ENCODE results near the gene CHMP4B.
A peak's percentile ranks its signal among the peaks of the same experiment; 100 is the strongest.

CHMP4B gene

DNA sequence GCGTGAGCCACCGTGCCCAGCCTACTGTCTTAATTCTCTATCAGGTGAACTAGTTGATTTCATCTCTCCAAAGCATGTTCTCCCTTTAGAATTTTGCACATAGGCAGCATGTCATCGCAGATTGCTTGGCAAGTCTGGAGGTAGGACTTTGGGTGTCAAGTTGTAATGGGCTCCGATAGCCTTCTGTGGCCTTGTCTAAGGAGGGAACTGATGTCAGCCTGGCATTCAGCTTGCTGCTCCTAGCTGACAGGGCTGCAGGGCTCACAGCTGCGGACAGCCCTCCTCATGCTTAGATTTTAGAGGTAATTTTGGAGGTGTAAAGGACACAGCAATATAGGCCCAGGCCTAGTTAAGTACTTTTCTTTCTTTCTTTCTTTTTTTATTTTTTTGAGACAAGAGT lies 11.3 kb downstream of the CHMP4B start:
- no peak for DNase-seq

DNA sequence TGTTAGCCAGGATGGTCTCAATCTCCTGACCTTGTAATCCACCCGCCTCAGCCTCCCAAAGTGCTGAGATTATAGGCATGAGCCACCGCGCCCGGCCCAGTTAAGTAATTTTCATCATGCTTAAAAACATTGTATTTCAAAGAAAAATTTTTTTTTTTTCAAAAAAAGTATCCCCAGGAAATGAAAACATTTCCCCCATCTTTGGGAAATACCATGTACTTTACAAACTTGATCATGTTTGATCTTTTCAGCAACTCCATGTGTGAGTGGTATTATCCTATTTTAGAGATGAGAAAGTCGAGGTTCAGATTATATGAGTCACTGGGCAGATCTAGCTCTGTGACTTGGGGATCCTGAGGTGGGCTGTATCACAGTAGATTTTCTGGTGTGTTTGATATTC lies 11.8 kb downstream of the CHMP4B start:
- DNase-seq: no peak

DNA sequence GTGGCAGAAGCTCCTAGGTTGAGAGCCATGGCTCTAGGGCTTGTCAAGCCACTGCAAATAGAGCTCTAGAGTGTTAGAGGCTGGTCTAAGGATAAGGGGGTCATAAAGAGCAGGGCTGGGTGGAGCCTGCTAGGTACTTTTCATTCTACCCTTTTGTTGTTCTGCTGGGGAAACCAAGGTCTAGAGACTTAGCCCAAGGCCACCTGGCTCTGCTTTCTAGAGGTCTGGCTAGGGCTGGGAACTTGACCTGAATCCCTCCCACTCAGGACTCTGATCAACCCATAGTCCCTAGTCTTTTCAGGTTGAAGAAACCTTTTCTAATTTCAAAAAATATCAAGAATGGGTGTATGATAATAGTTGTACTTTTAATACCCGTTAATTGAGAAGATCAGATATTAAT lies 13.7 kb downstream of the CHMP4B start:
- no peak for DNase-seq

DNA sequence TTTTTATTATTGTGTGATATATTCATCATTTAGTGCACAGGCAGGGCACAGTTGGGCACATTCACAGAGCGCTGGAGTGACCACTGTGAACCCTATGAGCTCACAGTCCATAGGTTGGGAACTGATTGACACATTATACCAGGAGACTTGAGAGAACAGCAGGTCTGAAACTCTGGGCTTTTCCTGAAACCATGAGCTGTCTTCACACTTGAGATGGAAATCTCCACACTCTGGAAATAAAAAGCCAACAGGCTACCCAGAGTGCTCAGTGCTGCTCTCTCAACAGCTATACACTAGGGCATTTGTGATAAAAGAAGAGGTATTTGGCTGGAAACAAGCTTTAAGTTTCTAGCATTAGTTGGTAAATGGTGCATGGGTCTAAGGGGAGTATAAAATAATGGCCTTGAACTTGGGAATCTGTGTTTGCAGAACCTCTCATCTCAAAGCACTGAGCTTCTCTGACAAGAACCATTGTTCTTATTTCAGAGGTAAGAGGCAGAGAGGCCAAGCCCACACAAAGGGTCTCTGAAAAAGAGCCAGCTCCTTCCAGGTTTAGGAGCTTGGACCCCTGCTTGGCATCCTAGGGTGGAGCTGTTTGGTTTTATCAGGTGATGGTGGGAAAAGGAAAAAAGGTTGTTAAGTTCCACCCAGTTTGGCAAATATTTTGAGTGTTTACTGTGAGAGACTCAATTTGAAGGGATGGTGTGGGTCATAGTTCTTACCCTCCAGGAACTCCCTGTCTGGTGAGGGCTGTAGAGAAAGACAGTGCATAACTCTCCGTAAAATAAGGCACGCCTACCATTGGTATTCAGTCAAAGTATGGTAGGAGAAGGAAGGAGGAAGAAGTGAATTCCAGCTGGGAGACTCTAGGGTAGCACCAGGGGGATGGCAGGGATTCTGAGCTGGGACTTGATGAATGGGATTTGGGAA lies 14.5 kb downstream of the CHMP4B start:
- DNase-seq: no peak

DNA sequence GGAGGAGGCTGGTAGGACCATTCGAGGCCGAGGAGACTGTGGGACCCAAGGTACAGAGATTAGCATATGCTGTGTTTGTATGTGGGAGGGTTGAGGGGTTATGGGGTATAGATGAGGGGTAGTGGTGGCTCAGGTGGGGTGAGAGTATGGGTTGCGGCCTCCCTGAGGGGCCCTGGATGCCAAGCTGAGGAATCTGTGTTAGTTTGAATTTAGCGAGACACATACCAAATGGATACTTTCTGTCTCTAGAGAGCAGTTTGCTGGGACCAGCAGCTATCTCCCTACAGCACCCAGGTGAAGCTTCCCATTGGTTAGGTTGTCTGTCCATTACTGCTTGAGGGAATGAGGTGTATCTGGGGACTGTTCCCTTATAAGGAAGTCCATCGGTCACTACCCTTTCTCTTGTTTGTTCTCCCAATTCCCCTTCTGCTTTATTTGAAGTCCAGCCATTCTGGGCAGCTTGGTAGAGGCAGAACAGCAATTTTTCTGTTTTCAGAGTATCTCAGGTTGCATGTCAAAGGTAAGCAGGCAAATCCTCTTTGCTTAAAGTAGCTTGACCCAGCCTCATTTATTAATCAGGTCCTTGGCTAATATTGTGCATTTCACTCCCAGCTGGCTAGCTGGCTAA lies 15.2 kb downstream of the CHMP4B start:
- DNase-seq: peak in 1 of 2 experiments; percentile 11

DNA sequence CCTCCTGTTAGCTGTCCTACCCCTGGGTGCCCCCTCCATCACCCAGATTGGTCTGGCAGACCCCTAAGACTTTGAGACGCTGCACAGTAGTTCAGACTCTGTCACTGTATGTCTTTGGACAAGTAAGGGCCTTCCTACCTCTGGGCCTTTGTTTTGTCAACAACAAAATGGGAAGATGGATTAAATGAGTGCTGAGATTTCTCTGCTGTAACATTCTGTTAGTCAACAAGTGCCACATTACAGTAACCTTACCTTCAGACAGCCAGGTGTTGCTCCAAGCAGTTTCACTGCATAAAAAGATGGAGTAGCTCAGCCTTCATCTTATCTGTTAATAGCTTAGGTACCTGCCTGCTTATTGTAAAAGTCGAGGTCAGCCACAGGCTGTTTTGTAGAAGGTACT lies 16.0 kb downstream of the CHMP4B start:
- no peak for DNase-seq

DNA sequence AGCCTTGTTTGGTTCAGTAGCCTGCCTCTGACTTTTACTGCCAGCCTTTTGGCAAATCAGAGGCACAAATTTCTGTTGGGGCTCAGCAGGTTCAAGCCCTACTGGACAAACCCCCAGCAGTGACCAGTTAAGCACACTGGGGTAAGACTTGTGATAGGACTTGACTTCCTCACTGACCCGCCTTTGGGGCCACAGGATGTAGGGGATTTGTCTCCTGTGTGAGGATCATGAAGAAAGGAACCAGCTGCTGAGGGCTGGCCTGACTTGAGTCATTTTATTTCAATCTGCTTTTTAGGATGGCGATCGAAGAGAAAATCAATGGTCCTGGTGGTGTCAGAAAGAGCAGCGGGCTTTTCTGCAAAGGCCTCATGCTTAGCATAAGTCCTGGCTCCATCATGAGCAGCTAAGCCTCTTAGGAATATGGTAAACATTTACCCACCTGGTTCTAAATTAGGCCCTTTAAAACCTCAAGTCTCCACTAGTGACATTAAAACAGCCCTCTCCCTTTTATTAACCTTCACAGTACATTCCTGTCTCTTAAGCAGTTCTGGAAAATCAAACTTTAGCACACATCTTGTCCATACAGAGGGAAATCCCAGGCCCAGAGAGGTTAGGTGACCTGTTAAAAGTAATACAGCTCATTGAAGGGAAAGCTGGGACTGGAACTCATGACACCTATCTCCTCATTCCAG lies 16.6 kb downstream of the CHMP4B start:
- no peak for DNase-seq

DNA sequence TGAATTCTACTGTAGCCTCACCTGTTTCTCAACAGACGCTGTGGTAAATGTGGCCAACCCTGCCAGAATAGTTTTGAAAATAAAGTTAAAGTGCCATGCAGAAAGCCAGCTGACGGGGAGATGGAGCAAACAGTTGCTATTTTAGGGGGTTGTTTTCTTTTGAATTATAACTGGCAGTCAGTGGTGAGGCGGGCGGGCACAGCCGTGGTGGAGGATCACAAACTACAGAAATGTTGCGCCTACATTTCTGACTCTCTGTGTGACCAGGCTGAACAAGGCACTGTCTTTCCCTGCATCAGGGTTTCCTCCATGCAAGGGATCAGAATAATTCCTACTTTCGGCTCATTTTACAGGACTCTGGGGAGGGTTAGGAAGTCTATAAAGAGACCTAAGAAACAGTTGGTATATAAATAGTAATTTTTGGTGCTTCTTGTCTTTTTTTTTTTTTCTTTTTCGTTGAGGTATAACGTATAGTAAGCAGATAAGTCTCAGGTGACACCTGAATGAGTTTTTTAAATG lies 17.2 kb downstream of the CHMP4B start:
- DNase-seq: no peak

DNA sequence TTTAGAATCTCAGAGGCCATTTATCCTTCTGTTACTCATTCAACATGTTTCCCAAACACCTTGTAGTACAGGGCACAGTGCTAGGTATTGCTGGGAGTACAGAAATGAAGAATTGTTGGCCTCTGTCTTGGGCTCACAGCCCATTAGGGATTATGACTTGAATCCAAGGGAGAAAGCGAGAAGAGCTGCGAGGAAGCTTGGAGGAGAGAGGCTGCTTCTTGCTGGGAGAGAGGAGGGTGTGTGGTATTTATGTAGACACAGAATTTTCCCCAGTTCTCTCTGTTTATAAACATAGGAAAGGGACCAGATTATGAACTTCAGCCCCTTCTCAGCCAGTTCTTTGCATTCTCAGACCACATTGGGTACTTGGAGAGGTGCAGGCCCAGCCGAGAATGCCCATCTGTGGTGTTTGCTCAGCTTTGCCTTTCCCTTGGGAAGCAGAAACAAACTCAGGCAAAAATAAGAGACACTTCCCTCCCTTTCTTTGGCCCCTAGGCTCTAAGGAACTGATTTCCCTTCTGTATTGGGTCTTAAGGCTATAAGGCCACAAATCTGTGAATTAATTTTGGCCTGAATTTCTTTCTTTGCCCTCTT lies 17.9 kb downstream of the CHMP4B start:
- DNase-seq: no peak

DNA sequence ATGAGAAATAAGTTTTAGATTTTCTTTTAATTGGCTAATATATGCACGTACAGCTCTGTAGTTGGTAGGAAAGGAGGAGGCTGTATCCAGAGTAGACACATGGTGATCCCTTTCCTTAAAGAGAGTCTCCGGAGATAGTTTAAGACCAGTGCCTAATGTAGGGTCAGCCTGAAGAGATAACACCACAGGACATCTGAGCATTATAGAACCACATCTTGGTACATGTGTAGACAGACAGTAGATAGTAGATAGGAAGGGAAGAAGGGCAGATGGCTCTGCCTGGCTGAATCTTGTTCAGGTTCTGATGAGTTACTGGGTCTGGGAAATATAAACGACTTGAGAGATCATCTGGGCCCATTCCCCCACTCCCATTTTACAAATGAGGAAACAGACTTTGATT lies 18.5 kb downstream of the CHMP4B start:
- DNase-seq: no peak

DNA sequence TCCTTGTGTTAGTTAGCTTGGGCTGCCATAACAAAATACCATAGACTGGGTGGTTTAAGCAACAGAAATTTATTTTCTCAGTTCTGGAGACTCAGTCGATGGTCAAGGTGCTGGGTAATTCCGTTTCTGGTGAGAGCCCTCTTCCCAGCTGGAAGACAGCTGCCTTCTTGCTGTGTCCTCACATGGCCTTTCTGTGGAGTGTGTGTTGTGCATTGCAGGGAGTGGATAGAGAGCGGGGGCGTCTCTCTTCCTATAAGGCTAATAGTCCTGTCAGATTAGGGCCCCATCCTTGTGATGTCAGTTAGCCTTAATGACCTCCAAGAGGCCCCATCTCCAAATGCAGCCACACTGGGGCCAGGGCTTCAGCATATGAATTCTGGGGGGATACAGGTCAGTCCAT lies 19.2 kb downstream of the CHMP4B start:
- DNase-seq: no peak

DNA sequence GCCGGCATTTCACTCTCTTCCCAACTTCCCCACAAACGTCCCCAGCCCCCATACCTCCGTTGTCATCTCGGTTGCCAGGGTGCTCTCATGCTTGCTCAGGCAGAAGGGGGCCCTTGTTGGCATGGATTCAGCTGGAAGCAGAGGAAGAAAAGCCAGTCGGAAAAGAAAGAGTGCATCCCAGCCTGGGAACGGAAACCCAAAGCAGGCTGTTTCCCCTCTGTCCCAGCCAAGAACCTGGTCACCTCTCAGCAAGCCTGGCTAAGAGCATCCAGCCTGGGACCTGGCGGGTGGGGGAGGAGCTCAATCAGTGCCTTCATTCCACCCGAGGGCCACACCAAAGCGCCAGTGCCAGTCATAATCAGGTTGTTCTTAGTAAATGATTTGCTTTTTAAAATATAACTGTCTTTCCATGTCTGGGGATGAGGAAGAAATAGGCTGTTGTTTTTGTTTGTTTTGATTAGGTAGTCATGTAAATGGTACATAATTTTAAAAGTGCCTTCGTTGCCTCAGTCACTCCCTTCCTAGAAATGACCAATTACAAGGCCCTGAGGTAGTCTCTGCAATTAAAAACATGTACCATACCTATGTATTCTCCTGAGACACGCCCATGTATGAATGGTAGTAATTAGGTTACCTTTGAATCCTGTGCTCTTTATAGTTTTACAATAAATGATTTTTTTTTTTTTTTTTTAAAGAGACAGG lies 21.1 kb downstream of the CHMP4B start:
- DNase-seq: no peak

DNA sequence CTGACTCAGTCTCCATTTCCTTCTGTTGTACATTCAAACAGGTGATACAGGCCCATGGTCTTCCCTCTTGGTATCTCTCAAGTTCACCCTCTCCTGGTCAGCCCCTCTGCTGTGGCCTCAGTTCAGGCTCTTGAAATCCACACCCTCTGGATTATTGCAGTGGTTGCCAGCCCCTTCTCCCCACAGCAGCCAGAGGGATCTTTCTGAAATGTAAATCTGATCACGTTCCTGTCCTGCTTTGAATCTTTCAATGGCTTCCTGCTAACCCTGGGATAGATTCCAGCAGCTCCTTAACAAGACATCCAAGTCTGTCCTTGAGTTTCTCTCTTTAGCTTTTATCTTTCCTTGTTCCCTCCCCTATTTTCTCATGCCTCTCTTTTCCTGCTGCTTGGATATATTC lies 22.2 kb downstream of the CHMP4B start:
- no peak for DNase-seq

DNA sequence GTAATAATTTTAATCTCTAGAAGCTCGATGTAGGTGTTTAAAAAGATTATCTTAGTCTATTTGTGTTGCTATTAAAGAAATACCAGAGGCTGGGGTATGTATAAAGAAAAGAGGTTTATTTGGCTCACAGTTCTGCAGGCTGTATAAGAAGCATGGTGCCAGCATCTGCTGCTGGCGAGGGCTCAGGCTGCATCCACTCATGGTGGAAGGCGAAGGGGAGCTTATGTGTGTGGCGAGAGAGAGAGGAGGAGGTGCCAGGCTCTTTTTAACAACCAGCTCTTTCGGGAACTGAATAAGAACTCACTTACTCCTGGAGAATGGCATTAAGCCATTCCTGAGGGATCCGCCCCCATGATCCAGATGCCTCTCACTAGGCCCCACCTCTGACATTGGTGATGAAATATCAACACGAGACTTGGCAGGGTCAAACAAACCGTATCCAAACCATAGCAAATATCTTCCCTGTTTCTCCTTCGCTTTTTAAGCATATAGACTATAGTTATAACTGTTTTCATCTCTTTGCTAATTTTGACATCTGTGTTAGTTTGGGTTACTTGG lies 24.5 kb downstream of the CHMP4B start:
- no peak for DNase-seq

DNA sequence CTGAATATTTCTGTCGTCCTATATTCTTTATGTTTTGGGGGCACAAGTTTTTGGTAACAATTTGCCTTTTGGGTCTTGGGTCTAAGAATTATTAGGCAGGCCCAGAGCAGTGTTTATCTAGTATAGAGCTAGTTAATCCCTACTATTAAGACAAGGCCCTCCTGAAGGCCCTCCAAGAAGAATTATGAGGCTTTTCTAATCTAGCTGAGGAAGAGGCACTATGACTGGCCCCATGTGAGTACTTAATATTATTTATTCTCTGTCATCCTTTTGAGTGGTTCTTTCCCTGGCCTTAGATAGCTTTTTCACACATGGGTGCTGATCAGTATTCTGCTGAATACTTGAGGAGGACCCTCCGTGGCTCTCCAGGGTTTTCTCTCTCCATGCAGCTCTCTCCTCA lies 25.1 kb downstream of the CHMP4B start:
- DNase-seq: no peak

DNA sequence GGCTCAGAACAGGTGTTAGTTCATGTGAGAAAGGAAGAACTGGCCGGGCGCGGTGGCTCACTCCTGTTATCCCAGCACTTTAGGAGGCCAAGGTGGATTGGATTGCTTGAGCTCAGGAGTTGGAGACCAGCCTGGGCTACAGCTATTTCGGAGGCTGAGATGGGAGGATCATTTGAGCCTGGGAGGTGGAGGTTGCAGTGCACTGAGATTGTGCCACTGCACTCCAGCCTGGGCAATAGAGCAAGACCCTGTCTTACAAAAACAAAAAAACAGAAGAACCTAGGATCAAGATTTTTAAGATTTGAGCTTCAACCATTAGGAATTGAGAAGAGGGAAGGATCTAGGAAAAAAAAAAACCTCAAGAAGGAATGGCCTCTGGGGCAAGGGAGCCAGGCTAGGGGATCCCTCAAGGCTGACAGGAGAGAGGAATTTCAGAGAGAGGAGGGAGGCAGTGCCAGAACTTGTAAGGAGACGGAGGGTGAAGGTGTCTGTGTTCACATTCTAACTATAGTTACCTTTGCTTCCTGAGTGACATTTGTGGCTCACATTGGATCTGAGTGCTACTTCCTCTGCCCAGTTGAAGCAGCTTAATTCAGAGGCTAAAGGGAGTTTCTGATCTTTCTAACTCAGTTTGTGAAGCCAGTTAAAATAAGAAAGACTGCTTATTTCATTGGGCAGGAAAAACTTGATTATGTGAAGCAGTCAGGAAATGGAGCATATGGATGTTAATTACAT lies 26.1 kb downstream of the CHMP4B start:
- DNase-seq: no peak

DNA sequence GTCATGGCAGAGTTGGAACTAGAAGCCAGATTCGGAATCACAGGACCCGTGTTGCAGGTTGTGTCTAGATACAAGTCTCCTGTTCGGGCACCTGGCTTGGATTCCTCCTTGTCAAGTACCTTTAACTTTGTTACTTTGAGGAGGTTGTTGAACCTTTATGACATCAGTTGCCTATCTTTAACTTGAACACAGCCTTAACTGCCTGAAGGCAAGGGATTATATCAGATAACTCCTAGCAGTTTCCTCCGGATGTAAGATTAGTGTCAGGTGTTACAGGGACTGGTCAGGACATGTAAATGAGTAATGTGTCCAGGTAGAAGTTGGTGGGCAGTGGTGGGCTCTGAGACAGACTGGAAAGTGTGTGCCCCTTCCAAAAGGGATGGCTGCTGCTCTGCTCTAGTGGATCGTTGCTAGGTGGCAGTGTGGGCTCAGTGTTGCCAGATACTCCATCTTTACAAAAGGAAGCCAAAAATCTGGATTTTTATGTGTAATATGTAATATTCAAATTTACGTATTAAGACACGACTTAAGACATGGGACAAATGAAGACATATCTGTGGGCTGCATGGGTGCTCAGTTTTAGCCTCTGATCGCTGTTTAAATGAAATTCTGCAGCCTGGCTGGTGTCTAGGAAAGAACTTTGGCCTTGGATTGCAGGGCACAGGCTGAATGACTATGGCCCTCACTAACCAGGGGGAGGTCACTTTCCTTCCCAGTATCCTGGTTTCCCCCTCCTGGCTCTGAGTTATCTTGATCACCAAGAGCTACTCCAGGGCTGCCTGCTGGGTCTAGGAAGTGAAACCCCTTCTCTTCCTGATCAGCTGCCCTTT lies 27.1 kb downstream of the CHMP4B start:
- no peak for DNase-seq

DNA sequence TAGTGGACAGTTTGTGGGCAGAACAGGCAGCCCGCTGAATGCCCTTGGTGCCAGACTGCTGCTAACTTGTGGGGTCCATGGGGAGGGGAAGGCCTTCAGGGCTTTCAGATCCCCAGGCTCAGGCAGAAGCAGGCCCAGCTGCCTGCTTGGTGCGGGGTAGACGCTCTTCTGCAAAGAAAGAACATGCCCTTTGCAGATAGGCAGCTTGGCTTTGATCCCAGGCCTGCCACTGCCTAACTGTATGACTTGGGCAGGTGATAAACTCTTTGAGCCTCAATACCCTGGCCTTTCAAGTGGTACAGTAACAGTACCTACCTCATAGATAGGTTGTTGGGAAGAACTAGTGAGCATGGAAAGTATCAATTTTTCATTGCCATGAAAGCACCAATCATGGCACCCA lies 28.4 kb downstream of the CHMP4B start:
- peak in 1 of 2 experiments; percentile 21 for DNase-seq

DNA sequence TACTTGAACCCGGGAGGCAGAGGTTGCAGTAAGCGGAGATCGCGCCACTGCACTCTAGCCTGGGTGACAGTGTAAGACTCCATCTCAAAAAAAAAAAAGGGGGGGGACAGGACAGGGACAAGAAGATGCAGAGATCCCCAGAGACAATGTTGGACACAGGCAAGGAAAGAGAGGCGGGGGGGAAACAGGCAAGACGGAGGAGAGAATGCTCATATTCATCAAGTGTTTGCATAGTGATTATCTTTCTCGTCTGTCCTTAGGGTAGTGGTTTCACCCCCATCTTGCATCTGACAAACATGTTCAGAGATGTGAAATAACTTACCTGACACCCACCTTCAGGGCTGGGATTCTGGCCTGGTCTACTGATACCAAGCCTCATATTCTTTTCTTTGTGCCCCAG lies 29.0 kb downstream of the CHMP4B start:
- DNase-seq: no peak

DNA sequence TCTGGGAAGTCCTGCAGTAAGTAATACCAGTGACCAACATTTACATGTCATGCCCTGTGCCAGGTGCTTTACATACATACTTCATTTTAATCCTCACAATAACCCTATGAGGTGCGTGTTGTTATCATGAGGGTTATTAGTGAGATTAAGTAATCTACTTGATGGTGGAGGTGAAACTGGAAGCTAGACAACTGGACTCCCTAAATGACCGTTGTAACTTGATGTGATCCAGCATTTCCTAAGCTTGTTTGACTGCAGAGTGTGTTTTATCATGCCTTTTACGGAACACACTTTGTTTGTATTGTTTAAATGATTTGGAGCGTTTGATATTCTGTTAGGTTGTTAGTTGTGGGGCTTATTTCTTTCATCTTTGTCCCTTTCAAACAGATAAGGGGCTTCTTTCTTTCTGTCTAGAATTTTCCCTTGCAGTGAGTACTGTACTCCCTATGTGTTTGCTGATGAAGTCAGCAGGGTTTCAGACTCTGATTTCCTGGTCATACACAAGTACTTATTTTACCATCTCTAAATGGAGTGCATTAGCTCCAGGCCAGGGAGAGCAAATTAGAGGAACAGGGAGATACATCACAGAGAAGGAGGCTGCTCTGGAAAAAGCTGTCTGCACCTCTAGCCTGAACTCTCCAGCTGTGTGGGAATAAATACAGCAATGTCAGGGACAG lies 29.7 kb downstream of the CHMP4B start:
- DNase-seq: peak in 1 of 2 experiments; percentile 38

All from NCI-H2081 (cell line).